OCI-LY1 (cell line): ENCODE measurements around the gene LEKR1.

Experiments
- CTCF ChIP-seq: fragments of 200-600 bp; sonication (generic), shearing (Covaris generic); IDR thresholded peaks from 2 replicates; pipeline ENCODE4 v1.5.1; 2017; ENCODE audit warnings: mild to moderate bottlenecking, antibody characterized with exemption, low read length, moderate library complexity, mixed read lengths
- EZH2 ChIP-seq: fragments of 200-600 bp; sonication (generic), shearing (Covaris generic); IDR thresholded peaks from 2 replicates; pipeline ENCODE4 v1.8.0; 2017; ENCODE audit warnings: borderline replicate concordance, mixed run types, mild to moderate bottlenecking, antibody characterized with exemption, low read length, moderate library complexity, mixed read lengths

GRCh38 chr3:156837115-156837514 is 11.0 kb downstream of the LEKR1 start:
- no peak for TF ChIP-seq CTCF
- no peak for TF ChIP-seq EZH2
